Vagina (tissue), 2 donors: Measurements from ENCODE around the gene PCDHB7. TPM values are rescaled to one million over a fixed set of nuclear protein-coding genes. Genes with fewer than 3 reads are reported as not detected.
"Not testable (repeated sequence)": the region's sequence is repeated elsewhere in the genome, so short reads cannot be mapped to it uniquely, and the experiment has no call there.

Experiments used
- DNase-seq, 2 donors: peaks; one replicate each; pipeline ENCODE4 v3.0.0-alpha.2; 2017; ENCODE audit errors: extremely low spot score in 2 of 2
- H3K27ac ChIP-seq: fragments of 200-600 bp; sonication (generic); one replicate; pipeline ENCODE4 v1.5.1; 2019
- H3K27me3 ChIP-seq: fragments of 200-600 bp; sonication (generic); one replicate; pipeline ENCODE4 v1.5.1; 2019
- H3K36me3 ChIP-seq, 2 donors: fragments of 200-600 bp; sonication (generic); one replicate each; pipeline ENCODE4 v1.5.1; 2017 to 2019
- H3K4me1 ChIP-seq: fragments of 200-600 bp; sonication (generic); one replicate; pipeline ENCODE4 v1.5.1; 2019
- H3K4me3 ChIP-seq, 2 donors: fragments of 200-600 bp; sonication (generic); 1 replicate in 1 of 2; 2 replicates in 1 of 2; pipeline ENCODE4 v1.5.1; 2016 to 2019
- H3K9me3 ChIP-seq: fragments of 200-600 bp; sonication (generic); one replicate; pipeline ENCODE4 v1.5.1; 2019
- CTCF ChIP-seq, 3 experiments: fragments of 450-650 bp in 2 of 3; fragments of 200-600 bp in 1 of 3; sonication (generic) in 1 of 3; IDR thresholded peaks; one replicate each; pipeline ENCODE4 v1.5.1; 2017 to 2019; ENCODE audit warnings: antibody characterized with exemption in 3 of 3, mild to moderate bottlenecking in 2 of 3, moderate library complexity in 2 of 3
- POLR2A ChIP-seq, 2 donors: fragments of 450-650 bp; IDR thresholded peaks; one replicate each; pipeline ENCODE4 v1.6.1; 2017; ENCODE audit warnings: antibody characterized with exemption in 2 of 2, mild to moderate bottlenecking in 2 of 2, moderate library complexity in 2 of 2
- POLR2AphosphoS5 ChIP-seq, 2 donors: sonication (generic); formaldehyde crosslinking; IDR thresholded peaks; one replicate each; pipeline ENCODE4 v1.9.0; 2017; ENCODE audit warnings: antibody characterized with exemption in 2 of 2, mild to moderate bottlenecking in 2 of 2, low read depth in 1 of 2; ENCODE audit not compliant: insufficient read depth in 1 of 2
- intact Hi-C: fragments of 100-400 bp; cut with DNase I; formaldehyde crosslinking; loops from one replicate; pipeline ENCODE4 v1.15.1; 2023
- total RNA-seq: library from RNA; depleted of rRNA; stranded (reverse); fragments of >200 nt; gene quantifications from one replicate; pipeline ENCODE4 v1.2.3, GENCODE V29; 2016

The PCDHB7 gene
- total RNA-seq, 1 donor from 2014 or later, result 0.98 TPM

DNA sequence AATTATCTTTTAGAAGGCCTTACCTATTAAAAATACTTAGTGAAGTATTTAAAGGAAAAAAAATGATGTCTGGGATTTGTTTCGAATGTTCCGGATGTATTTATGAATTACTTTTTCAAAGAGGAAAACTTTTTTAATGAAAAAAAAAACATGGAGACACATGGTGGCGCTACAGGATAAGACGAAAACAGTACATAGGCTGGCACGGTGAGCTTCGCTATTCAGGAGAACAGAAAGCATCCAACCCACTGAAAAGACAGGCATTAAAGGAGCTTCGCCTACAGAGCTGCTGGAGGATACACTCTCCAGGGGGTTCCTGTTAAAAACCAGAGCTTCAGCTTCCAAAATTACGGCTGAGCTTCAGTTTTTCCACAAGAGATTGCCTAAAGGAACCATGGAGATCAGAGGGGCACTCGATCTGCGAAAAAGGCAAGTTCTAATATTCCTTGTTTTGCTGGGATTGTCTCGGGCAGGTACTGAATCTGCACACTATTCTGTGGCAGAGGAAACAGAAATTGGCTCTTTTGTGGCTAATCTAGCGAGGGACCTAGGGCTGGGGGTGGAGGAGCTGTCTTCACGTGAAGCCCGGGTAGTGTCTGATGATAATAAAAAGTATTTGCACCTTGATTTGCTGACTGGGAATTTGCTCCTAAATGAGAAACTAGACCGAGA, 50.8 kb downstream of the PCDHB7 start, which contains the start of gene PCDHB14:
TSS of gene PCDHB14 (plus strand) at position 232 of the 672 bp plus-strand sequence. CDS start at position 395, 163 bp downstream.
- peak within 1 kb of the TSS; percentile 5 to 23 for H3K4me3 ChIP-seq
- H3K27me3 ChIP-seq, result no peaks in the 10 kb centered on the region
- no peak for DNase-seq
- peaks cover 49% of the 10 kb centered on the region for H3K9me3 ChIP-seq
- peaks cover 0 to 3% of the 10 kb centered on the region in 2 donors for H3K36me3 ChIP-seq
- no peaks in the 10 kb centered on the region for H3K4me1 ChIP-seq
- intact Hi-C loops, result no loop called here
- no peak for TF ChIP-seq POLR2AphosphoS5 (IDR thresholded peaks at IDR 0.05; ENCODE audit: insufficient read depth in 1 of 2, low read depth in 1 of 2)
- no peak for TF ChIP-seq CTCF (IDR thresholded peaks at IDR 0.05)
- no peak for TF ChIP-seq POLR2A (IDR thresholded peaks at IDR 0.05)
- no peak within 1 kb of the TSS for H3K27ac ChIP-seq

- H3K4me3 ChIP-seq, intact Hi-C loops: not testable (repeated sequence)
- H3K9me3 ChIP-seq, result peaks cover 40% of the 10 kb centered on the region
These were observed 52.4 kb downstream of the PCDHB7 start for GRCh38 chr5:141224844-141225243.

DNA sequence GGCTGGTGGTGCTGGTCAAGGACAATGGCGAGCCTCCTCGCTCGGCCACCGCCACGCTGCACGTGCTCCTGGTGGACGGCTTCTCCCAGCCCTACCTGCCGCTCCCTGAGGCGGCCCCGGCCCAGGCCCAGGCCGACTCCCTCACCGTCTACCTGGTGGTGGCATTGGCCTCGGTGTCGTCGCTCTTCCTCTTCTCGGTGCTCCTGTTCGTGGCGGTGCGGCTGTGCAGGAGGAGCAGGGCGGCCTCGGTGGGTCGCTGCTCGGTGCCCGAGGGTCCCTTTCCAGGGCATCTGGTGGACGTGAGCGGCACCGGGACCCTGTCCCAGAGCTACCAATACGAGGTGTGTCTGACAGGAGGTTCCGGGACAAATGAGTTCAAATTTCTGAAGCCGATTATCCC, 53.0 kb downstream of the PCDHB7 start:
- H3K27me3 ChIP-seq, H3K27ac ChIP-seq, DNase-seq, H3K36me3 ChIP-seq, H3K4me3 ChIP-seq, intact Hi-C loops, H3K4me1 ChIP-seq: not testable (repeated sequence)
- H3K9me3 ChIP-seq, result peaks cover 40% of the 10 kb centered on the region

More at GRCh38 chr5:141224844-141225243, 52.4 kb downstream of the PCDHB7 start:
- not testable (repeated sequence) for H3K36me3 ChIP-seq, DNase-seq, H3K27ac ChIP-seq, H3K4me1 ChIP-seq, H3K27me3 ChIP-seq

Other genes with a start within 250 kb of the PCDHB7 start
- gene PCDHAC1, start 246.3 kb upstream of the PCDHB7 start, total RNA-seq, result 0.49 TPM
- gene PCDHAC2, start 206.2 kb upstream of the PCDHB7 start, total RNA-seq, result 3.9 TPM
- not detected for gene PCDHB1, start 121.3 kb upstream of the PCDHB7 start, total RNA-seq
- gene PCDHB2, start 78.0 kb upstream of the PCDHB7 start, total RNA-seq, result 3.4 TPM
- gene PCDHB3, start 72.2 kb upstream of the PCDHB7 start, total RNA-seq, result 2.0 TPM
- gene PCDHB4, start 50.8 kb upstream of the PCDHB7 start, total RNA-seq, result 8.3 TPM
- 2.9 TPM for gene PCDHB5, start 37.4 kb upstream of the PCDHB7 start, total RNA-seq
- gene PCDHB6, start 22.6 kb upstream of the PCDHB7 start, total RNA-seq, result not detected
- 0.25 TPM for gene PCDHB8, start 5.1 kb downstream of the PCDHB7 start, total RNA-seq
- gene PCDHB16, start 9.7 kb downstream of the PCDHB7 start, total RNA-seq, result 12.3 TPM
- gene PCDHB9, start 14.5 kb downstream of the PCDHB7 start, total RNA-seq, result 3.7 TPM
- 3.2 TPM for gene PCDHB10, start 19.7 kb downstream of the PCDHB7 start, total RNA-seq
- 2.2 TPM for gene PCDHB11, start 27.0 kb downstream of the PCDHB7 start, total RNA-seq
- gene PCDHB12, start 36.1 kb downstream of the PCDHB7 start, total RNA-seq, result 2.5 TPM
- 3.7 TPM for gene PCDHB13, start 41.3 kb downstream of the PCDHB7 start, total RNA-seq
- 4.2 TPM for gene PCDHB14, start 50.7 kb downstream of the PCDHB7 start, total RNA-seq
- gene PCDHB15, start 72.8 kb downstream of the PCDHB7 start, total RNA-seq, result 3.2 TPM
- not detected for gene SLC25A2, start 131.4 kb downstream of the PCDHB7 start, total RNA-seq
- 53.8 TPM for gene TAF7, start 148.1 kb downstream of the PCDHB7 start, total RNA-seq
- not detected for gene PCDHGA1, start 157.9 kb downstream of the PCDHB7 start, total RNA-seq
- gene PCDHGA2, start 166.1 kb downstream of the PCDHB7 start, total RNA-seq, result 6.1 TPM
- 3.4 TPM for gene PCDHGA3, start 171.2 kb downstream of the PCDHB7 start, total RNA-seq
- 3.9 TPM for gene PCDHGB1, start 177.5 kb downstream of the PCDHB7 start, total RNA-seq
- gene PCDHGA4, start 182.4 kb downstream of the PCDHB7 start, total RNA-seq, result 3.9 TPM
- gene PCDHGB2, start 187.3 kb downstream of the PCDHB7 start, total RNA-seq, result 8.3 TPM
- 8.6 TPM for gene PCDHGA5, start 191.5 kb downstream of the PCDHB7 start, total RNA-seq
- gene PCDHGB3, start 197.6 kb downstream of the PCDHB7 start, total RNA-seq, result 5.4 TPM
- gene PCDHGA6, start 201.2 kb downstream of the PCDHB7 start, total RNA-seq, result 6.4 TPM
- 5.2 TPM for gene PCDHGA7, start 210.1 kb downstream of the PCDHB7 start, total RNA-seq
- gene PCDHGB4, start 215.1 kb downstream of the PCDHB7 start, total RNA-seq, result 10.3 TPM
- 6.4 TPM for gene PCDHGA8, start 220.0 kb downstream of the PCDHB7 start, total RNA-seq
- 15.0 TPM for gene PCDHGB5, start 225.3 kb downstream of the PCDHB7 start, total RNA-seq
- gene PCDHGA9, start 230.1 kb downstream of the PCDHB7 start, total RNA-seq, result 8.8 TPM
- gene PCDHGB6, start 235.4 kb downstream of the PCDHB7 start, total RNA-seq, result 12.5 TPM
- 10.6 TPM for gene PCDHGA10, start 240.3 kb downstream of the PCDHB7 start, total RNA-seq
- gene PCDHGB7, start 245.0 kb downstream of the PCDHB7 start, total RNA-seq, result 14.2 TPM
- gene PCDHGA11, start 248.4 kb downstream of the PCDHB7 start, total RNA-seq, result 6.6 TPM